NCI-H2171 treated with DMSO at 0.1 percent for 48 hours (cell line): Measurements from ENCODE around the gene SULT1E1.
"Not testable (repeated sequence)": the region's sequence is repeated elsewhere in the genome, so short reads cannot be mapped to it uniquely, and the experiment has no call there.

Source experiments
- DNase-seq: peaks from one replicate; lab custom pipeline; 2025; lab: John Stamatoyannopoulos, UW

Gene SULT1E1

GRCh38 chr4:69843301-69843700 is 16.6 kb downstream of the SULT1E1 start:
- DNase-seq: no peak

GRCh38 chr4:69838977-69839376 is 21.0 kb downstream of the SULT1E1 start:
- DNase-seq: no peak

GRCh38 chr4:69836287-69836686 is 23.7 kb downstream of the SULT1E1 start:
- no peak for DNase-seq

- DNase-seq: no peak
Observed at GRCh38 chr4:69835766-69836165, 24.2 kb downstream of the SULT1E1 start.

GRCh38 chr4:69833251-69833650 is 26.7 kb downstream of the SULT1E1 start:
- no peak for DNase-seq

- no peak for DNase-seq
Observed at GRCh38 chr4:69832326-69833030, 27.5 kb downstream of the SULT1E1 start.

GRCh38 chr4:69831646-69832325 is 28.2 kb downstream of the SULT1E1 start:
- DNase-seq: no peak

GRCh38 chr4:69831270-69831627 is 28.7 kb downstream of the SULT1E1 start:
- no peak for DNase-seq

GRCh38 chr4:69830560-69831269 is 29.2 kb downstream of the SULT1E1 start:
- no peak for DNase-seq

GRCh38 chr4:69830192-69830559 is 29.8 kb downstream of the SULT1E1 start:
- no peak for DNase-seq

- DNase-seq: no peak
Observed at GRCh38 chr4:69829678-69830077, 30.3 kb downstream of the SULT1E1 start.

- no peak for DNase-seq
Observed at GRCh38 chr4:69828828-69829227, 31.1 kb downstream of the SULT1E1 start.

GRCh38 chr4:69825056-69825455 is 34.9 kb downstream of the SULT1E1 start:
- DNase-seq: not testable (repeated sequence)

- no peak for DNase-seq
Observed at GRCh38 chr4:69823481-69824186, 36.3 kb downstream of the SULT1E1 start.

- DNase-seq: no peak
Observed at GRCh38 chr4:69823048-69823447, 36.9 kb downstream of the SULT1E1 start.

- DNase-seq: no peak
Observed at GRCh38 chr4:69822198-69822597, 37.7 kb downstream of the SULT1E1 start.

GRCh38 chr4:69818060-69818639 is 41.8 kb downstream of the SULT1E1 start:
- DNase-seq: no peak

- DNase-seq: no peak
Observed at GRCh38 chr4:69816236-69816635, 43.7 kb downstream of the SULT1E1 start.

- DNase-seq: no peak
Observed at GRCh38 chr4:69813628-69814027, 46.3 kb downstream of the SULT1E1 start.

GRCh38 chr4:69811166-69811565 is 48.8 kb downstream of the SULT1E1 start:
- DNase-seq: no peak

GRCh38 chr4:69800599-69800998 is 59.3 kb downstream of the SULT1E1 start:
- DNase-seq: no peak

GRCh38 chr4:69799337-69799736 is 60.6 kb downstream of the SULT1E1 start:
- no peak for DNase-seq
